22Rv1 (cell line): ENCODE data around the gene RPL10.

Experiments
- ZFX ChIP-seq: fragments of 450-650 bp; IDR thresholded peaks from 2 replicates; pipeline ENCODE4 v1.6.1; 2017; ENCODE audit warnings: antibody characterized with exemption, borderline replicate concordance
- TF ChIP-seq, protein P1 (sequence below): fragments of 450-650 bp; IDR thresholded peaks from 2 replicates; pipeline ENCODE4 v1.5.1; 2017; ENCODE audit warnings: mild to moderate bottlenecking

DNA sequence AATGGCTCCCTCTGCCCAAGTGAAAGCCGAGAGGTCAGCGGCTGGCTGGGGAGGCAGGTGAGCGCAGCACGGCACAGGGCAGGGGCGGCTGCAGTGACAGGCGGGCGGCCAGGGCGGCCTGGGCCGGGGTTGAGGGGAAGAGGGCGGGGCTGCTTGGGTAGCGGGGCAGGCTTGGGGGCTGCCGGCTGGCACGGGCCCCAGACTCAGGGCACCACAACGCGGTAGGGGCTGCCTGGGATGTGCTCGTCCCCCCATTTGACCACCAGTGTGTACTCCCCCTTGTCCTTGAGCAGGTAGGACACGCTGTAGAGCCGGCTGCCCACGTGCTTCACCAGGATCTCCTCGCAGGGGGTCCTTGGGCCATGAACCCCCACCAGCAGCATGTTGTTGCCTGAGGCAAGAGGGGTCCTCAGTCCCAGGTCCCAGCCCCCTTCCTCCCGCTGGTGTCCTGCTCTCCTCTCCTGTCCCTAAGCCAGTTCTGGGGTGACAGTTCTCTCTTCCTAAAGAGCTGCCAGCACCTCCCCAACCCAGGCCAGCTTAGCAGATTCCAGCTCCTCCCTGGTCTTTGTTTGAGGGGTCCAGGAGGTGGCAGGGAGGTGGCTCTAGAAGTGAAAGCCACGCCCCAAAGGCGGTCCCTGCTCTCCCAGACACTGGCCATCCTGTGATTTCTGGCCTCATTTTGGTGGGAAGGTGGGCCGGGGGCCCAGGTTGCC, 49.4 kb upstream of the RPL10 start:
- TF ChIP-seq, protein P1, sequence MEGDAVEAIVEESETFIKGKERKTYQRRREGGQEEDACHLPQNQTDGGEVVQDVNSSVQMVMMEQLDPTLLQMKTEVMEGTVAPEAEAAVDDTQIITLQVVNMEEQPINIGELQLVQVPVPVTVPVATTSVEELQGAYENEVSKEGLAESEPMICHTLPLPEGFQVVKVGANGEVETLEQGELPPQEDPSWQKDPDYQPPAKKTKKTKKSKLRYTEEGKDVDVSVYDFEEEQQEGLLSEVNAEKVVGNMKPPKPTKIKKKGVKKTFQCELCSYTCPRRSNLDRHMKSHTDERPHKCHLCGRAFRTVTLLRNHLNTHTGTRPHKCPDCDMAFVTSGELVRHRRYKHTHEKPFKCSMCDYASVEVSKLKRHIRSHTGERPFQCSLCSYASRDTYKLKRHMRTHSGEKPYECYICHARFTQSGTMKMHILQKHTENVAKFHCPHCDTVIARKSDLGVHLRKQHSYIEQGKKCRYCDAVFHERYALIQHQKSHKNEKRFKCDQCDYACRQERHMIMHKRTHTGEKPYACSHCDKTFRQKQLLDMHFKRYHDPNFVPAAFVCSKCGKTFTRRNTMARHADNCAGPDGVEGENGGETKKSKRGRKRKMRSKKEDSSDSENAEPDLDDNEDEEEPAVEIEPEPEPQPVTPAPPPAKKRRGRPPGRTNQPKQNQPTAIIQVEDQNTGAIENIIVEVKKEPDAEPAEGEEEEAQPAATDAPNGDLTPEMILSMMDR = no peak
- no peak for TF ChIP-seq ZFX
